Lower leg skin (tissue), 4 donors: ENCODE measurements around the gene PDE1C. TPM values are rescaled to one million over a fixed set of nuclear protein-coding genes. Genes with fewer than 3 reads are reported as not detected.

Experiments used
- DNase-seq, 2 donors: peaks; one replicate each; pipeline ENCODE4 v3.0.0-alpha.2; 2019; ENCODE audit warnings: low spot score in 2 of 2
- H3K4me3 ChIP-seq: fragments of 200-600 bp; sonication (generic); 2 replicates; pipeline ENCODE4 v1.5.1; 2017; ENCODE audit warnings: mild to moderate bottlenecking, low read depth; ENCODE audit not compliant: poor library complexity, severe bottlenecking
- CTCF ChIP-seq, 3 donors: fragments of 450-650 bp; IDR thresholded peaks; one replicate each; pipeline ENCODE4 v1.5.1; 2016; ENCODE audit warnings: antibody characterized with exemption in 3 of 3, mild to moderate bottlenecking in 3 of 3, moderate library complexity in 2 of 3
- POLR2A ChIP-seq, 2 donors: fragments of 450-650 bp; IDR thresholded peaks; one replicate each; pipeline ENCODE4 v1.6.1; 2016 to 2017; ENCODE audit warnings: antibody characterized with exemption in 2 of 2, mild to moderate bottlenecking in 1 of 2, moderate library complexity in 1 of 2
- WGBS, 2 donors: methylation state at CpG; one replicate each; pipeline ENCODE4 v1.1.5; 2018; 5-methylcytosine and 5-hydroxymethylcytosine counted together
- intact Hi-C: fragments of 100-400 bp; cut with DNase I; formaldehyde crosslinking; loops from one replicate; pipeline ENCODE4 v1.15.0; 2023; ENCODE audit warnings: low total_unique reads
- total RNA-seq, 4 donors: library from RNA; depleted of rRNA; stranded (reverse); fragments of >200 nt; gene quantifications; one replicate each; pipeline ENCODE4 v1.1.0, GENCODE V29; 2016

The PDE1C gene
- total RNA-seq, 4 donors from 2014 or later, result 0.53 to 3.5 (median 3.0) TPM

GRCh38 chr7:32048970-32049491 lies 21.2 kb downstream of the PDE1C start:
- intact Hi-C loops, result no loop called here
- no peak for DNase-seq
- no peak overlapping the region for H3K4me3 ChIP-seq
- TF ChIP-seq CTCF (IDR thresholded peaks at IDR 0.05), result no peak
- TF ChIP-seq POLR2A (IDR thresholded peaks at IDR 0.05), result no peak
- 20 to 21% methylated on average over 3 of the region's 3 CpGs for WGBS, 2 donors

DNA sequence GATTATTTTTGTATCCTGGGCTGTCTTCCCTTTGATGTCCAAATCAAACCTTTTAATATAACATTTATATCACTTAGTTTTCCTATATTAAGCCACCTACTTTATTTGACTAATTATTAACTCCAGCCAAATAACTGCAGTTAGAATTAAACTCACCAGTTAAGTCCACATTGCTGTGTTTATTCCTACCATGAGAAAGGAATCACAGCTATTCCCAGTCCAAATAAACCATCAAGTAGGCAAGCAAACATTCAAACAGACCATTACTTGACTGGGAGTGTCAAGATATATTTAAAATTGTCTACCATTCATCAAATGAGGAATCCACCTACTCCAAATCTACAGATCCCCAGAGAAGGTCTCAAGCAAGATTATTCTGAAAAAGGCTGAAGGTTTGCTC lies 22.4 kb downstream of the PDE1C start:
- no peak for DNase-seq
- intact Hi-C loops, result no loop called here
- TF ChIP-seq CTCF (IDR thresholded peaks at IDR 0.05) (no peak), POLR2A (IDR thresholded peaks at IDR 0.05) (no peak)
- no peak overlapping the region for H3K4me3 ChIP-seq

DNA sequence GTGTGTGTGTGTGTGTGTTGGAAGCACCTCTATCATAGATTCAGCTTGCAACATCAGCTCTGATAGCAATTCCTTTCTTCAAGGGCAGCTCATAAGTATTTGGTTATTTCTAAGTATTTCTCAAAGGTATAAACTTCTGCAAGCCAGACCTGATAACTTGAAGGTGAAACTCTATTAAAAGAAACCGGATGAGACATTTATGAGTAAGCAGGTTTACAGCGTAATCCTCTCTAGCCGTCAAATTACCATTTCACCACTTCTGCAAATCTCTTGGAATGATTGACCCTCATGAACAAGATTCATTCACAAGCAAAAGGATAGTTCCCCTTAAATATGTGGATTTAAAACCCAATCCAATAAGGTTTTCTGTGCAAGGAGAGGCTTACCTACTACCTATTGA lies 23.1 kb downstream of the PDE1C start:
- no peak overlapping the region for H3K4me3 ChIP-seq
- intact Hi-C loops, result no loop called here
- WGBS, 2 donors, result 86 to 88% methylated on average over 3 of the region's 3 CpGs
- DNase-seq, result no peak
- no peak for TF ChIP-seq POLR2A (IDR thresholded peaks at IDR 0.05)
- TF ChIP-seq CTCF (IDR thresholded peaks at IDR 0.05), result no peak

DNA sequence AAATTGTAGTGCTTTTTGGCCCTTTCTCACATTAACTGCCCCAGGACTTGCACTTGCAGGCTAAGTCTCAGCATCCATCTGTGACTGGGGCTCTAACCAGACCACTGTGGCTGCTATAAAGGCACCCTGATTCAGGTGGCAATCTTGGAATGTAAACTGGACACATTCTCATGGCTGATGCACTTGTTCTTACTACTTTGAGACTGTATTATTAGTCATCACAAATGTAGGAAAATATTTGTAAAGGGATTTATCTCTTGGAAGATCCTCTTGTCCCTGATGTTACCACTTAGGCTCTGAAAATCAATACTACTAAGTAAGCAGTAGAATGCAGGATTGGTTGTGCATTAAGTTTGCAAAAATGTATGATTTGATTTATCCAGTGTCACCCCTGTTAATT lies 25.0 kb downstream of the PDE1C start:
- no peak overlapping the region for H3K4me3 ChIP-seq
- no peak for DNase-seq
- intact Hi-C loops, result no loop called here
- TF ChIP-seq CTCF (IDR thresholded peaks at IDR 0.05) (no peak), POLR2A (IDR thresholded peaks at IDR 0.05) (no peak)

DNA sequence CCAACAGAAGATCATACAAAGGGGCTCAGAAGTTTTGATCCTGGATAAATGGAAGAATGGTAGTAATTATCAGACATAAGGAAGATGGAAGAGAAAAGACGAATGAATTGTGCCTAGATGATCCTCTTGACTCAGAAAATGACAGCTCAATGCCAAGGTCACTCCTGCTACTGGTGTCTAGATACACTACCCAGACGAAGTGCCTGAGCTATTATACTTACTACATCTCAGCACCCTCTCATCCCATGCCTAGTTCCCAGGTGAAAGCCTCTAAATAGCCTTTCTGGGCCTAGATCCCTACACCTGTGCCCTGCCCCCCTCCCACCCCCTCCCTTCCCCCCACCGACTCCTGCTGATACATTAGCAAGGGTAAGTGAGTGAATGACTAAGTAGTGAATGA lies 25.5 kb downstream of the PDE1C start:
- no peak overlapping the region for H3K4me3 ChIP-seq
- no peak for TF ChIP-seq CTCF (IDR thresholded peaks at IDR 0.05)
- no peak for TF ChIP-seq POLR2A (IDR thresholded peaks at IDR 0.05)
- intact Hi-C loops, result no loop called here
- WGBS, 2 donors, result 63 to 74% methylated on average over 3 of the region's 3 CpGs
- DNase-seq, result no peak

DNA sequence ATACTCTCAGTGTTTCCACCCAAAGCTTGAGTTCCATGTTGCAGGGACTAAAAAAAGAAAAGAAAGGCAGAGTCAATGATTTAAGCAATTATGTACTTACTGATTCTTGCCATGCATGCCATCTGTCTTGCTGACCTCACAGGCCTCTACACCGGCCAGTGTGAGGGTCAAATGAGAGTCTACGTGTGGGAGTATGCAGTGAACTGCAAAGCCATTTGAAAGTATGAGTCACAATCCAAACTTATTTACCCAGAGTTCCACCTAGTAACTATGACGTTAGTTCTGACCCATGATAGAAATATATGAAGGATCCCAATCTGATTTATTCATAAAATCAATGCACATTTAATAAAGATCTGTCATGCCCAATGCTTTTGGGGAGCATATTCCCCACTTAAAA lies 26.5 kb downstream of the PDE1C start:
- H3K4me3 ChIP-seq, result no peak overlapping the region
- TF ChIP-seq POLR2A (IDR thresholded peaks at IDR 0.05) (no peak), CTCF (IDR thresholded peaks at IDR 0.05) (no peak)
- whole genome bisulfite sequencing, 2 donors, result 72 to 75% methylated on average over 3 of the region's 3 CpGs
- no peak for DNase-seq
- intact Hi-C loops, result no loop called here
